ENCODE data around the gene CCNB3. TPM values are rescaled to one million over a fixed set of nuclear protein-coding genes. Genes with fewer than 3 reads are reported as not detected.

The CCNB3 gene
- total RNA-seq, 1 donor from 2014 or later, result 0.66 TPM

DNA sequence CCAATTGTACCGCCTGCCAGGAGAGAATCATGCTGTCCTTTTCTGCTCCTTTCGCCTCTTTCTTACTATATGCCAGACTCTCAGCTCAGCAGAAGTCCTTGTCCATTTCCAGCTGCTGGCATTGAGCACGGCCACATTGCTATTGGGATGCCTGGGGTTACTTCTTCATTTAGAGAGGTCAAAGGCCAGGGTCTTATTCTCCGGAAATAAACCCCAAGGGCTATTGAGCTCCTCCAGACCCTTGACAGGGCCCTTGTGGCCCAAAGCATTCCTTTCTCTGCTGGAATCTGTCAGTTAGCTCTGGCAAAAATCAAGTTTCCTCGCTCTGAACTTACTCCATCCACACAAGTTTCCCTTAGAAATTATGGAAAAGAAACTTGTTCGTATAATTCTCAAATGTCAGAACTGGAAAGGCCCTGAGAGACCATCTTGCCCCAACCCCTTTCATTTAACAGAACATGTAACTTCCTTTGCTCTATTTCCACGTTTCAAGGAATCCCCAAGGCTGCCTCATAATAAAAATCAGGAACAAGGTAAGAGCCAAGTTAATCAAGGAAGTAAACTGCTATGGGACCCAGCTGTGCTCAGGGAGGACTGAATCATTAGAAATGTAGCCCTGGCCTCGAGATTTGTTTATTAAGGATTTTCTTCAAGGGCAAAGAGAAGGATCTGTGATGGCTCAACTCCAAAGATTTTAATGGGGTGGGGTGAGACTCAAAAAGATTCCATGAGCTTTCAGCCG lies 15.5 kb upstream of the CCNB3 start:
- Mint-ChIP-seq H3K9me3 (ENCODE audit: unreplicated experiment) (no peaks in the 10 kb centered on the region), H3K4me3 (ENCODE audit: unreplicated experiment) (no peak overlapping the region), H3K4me1 (ENCODE audit: low read depth, unreplicated experiment) (no peaks in the 10 kb centered on the region), H3K27ac (ENCODE audit: unreplicated experiment) (no peak overlapping the region), H3K27me3 (ENCODE audit: unreplicated experiment) (no peaks in the 10 kb centered on the region), H3K36me3 (ENCODE audit: unreplicated experiment) (no peaks in the 10 kb centered on the region)
- TF ChIP-seq, protein P1, sequence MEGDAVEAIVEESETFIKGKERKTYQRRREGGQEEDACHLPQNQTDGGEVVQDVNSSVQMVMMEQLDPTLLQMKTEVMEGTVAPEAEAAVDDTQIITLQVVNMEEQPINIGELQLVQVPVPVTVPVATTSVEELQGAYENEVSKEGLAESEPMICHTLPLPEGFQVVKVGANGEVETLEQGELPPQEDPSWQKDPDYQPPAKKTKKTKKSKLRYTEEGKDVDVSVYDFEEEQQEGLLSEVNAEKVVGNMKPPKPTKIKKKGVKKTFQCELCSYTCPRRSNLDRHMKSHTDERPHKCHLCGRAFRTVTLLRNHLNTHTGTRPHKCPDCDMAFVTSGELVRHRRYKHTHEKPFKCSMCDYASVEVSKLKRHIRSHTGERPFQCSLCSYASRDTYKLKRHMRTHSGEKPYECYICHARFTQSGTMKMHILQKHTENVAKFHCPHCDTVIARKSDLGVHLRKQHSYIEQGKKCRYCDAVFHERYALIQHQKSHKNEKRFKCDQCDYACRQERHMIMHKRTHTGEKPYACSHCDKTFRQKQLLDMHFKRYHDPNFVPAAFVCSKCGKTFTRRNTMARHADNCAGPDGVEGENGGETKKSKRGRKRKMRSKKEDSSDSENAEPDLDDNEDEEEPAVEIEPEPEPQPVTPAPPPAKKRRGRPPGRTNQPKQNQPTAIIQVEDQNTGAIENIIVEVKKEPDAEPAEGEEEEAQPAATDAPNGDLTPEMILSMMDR (IDR thresholded peaks at IDR 0.05; ENCODE audit: partially characterized antibody, unreplicated experiment), result no peak
- no peak for DNase-seq

DNA sequence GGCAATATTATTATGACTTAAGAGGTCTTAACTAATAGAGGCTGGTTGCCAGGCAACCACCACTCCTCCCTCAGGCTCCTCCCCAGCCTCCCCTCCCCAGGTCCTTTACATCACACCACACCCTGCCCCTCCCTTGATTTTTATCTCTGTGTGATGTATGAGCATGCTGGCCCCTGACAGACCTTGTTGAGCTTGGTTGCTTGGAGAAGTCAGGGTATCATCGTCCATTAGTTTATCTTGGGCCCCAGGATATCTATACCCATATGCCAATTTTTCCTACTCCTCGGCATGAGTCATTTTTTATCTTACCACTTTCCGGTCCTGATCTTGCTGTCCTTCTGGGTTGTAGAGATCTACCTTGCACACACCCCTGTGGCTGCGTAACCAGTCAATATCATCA lies 6.2 kb upstream of the CCNB3 start:
- DNase-seq, result no peak
- Mint-ChIP-seq H3K9me3 (ENCODE audit: unreplicated experiment) (no peaks in the 10 kb centered on the region), H3K27me3 (ENCODE audit: unreplicated experiment) (no peaks in the 10 kb centered on the region), H3K4me3 (ENCODE audit: unreplicated experiment) (no peak overlapping the region), H3K27ac (ENCODE audit: unreplicated experiment) (no peak overlapping the region), H3K4me1 (ENCODE audit: low read depth, unreplicated experiment) (no peaks in the 10 kb centered on the region), H3K36me3 (ENCODE audit: unreplicated experiment) (no peaks in the 10 kb centered on the region)
- TF ChIP-seq, protein P1 (IDR thresholded peaks at IDR 0.05; ENCODE audit: partially characterized antibody, unreplicated experiment), result no peak

DNA sequence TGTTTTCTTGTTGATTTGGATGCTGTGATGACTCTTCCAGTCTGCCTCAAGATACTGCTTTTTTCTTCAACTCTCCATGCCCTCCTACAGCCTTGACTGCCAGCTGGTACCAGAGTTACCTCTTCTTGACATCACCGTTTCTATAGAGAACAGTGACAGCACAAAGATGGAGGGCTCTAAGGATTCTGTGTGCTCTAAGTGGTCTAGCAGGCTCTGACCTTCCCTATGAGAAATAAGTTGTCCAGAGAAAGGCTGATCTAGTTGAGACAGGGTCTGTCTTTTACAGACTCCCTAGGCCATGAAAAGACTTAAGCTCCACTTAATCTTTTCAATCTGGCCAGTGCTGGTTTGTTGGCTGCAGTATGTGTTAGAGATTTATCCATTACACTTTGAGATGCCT lies 3.7 kb upstream of the CCNB3 start, which contains the start of gene AKAP4:
Gene AKAP4, minus strand, starts transcription at position 101 of the 400 bp plus-strand sequence. CDS start 118 bp downstream, outside the sequence.
- Mint-ChIP-seq H3K36me3 (ENCODE audit: unreplicated experiment) (no peaks in the 10 kb centered on the region), H3K27me3 (ENCODE audit: unreplicated experiment) (no peaks in the 10 kb centered on the region), H3K9me3 (ENCODE audit: unreplicated experiment) (peaks cover 3% of the 10 kb centered on the region), H3K4me3 (ENCODE audit: unreplicated experiment) (no peak within 1 kb of the TSS), H3K27ac (ENCODE audit: unreplicated experiment) (no peak within 1 kb of the TSS), H3K4me1 (ENCODE audit: low read depth, unreplicated experiment) (peaks cover 4% of the 10 kb centered on the region)
- DNase-seq, result no peak
- TF ChIP-seq, protein P1 (IDR thresholded peaks at IDR 0.05; ENCODE audit: partially characterized antibody, unreplicated experiment), result no peak

DNA sequence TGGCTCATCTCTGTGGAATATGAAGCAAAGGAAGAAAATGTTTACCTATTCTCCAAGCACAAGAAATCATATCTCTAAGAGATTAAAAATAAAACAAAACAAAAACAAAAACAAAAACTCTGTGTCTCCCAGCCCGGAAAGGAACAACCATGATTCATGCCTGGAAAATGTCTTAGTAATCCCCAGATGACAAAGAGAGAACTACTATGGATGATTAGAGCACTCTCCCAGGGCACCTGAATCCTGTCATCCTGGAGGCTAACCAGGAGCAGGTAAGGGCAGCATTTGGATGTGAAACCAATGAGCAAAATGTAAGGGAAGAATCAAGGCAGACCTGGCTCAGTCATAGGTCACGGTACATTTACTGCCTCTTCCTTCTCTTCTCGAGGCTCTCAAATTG lies 2.0 kb upstream of the CCNB3 start:
- Mint-ChIP-seq H3K9me3 (ENCODE audit: unreplicated experiment) (peaks cover 3% of the 10 kb centered on the region), H3K27me3 (ENCODE audit: unreplicated experiment) (no peaks in the 10 kb centered on the region), H3K4me1 (ENCODE audit: low read depth, unreplicated experiment) (peaks cover 4% of the 10 kb centered on the region), H3K4me3 (ENCODE audit: unreplicated experiment) (no peak overlapping the region), H3K36me3 (ENCODE audit: unreplicated experiment) (no peaks in the 10 kb centered on the region), H3K27ac (ENCODE audit: unreplicated experiment) (no peak overlapping the region)
- no peak for DNase-seq
- TF ChIP-seq, protein P1 (IDR thresholded peaks at IDR 0.05; ENCODE audit: partially characterized antibody, unreplicated experiment), result no peak

DNA sequence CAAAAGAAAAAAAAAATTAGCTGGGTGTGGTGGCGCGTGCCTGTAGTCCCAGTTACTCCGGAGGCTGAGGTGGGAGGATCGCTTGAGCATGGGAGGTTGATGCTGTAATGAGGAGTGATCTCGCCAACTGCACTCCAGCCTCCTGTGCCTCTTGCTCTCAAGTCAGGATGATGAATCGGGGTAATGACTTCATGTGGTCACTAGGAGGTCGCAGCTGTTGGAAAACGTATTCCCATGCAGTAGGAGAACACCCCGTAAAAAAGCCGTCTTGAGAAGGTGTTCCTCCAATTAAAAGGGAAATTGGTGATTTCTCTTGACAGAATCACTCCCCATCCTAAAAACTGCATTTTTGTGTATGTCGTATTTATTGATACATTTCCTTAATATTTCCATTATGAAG lies 2.2 kb downstream of the CCNB3 start:
- TF ChIP-seq, protein P1 (IDR thresholded peaks at IDR 0.05; ENCODE audit: partially characterized antibody, unreplicated experiment), result no peak
- Mint-ChIP-seq H3K27ac (ENCODE audit: unreplicated experiment) (no peak overlapping the region), H3K4me1 (ENCODE audit: low read depth, unreplicated experiment) (peaks cover 4% of the 10 kb centered on the region), H3K27me3 (ENCODE audit: unreplicated experiment) (peaks cover 2% of the 10 kb centered on the region), H3K4me3 (ENCODE audit: unreplicated experiment) (no peak overlapping the region), H3K9me3 (ENCODE audit: unreplicated experiment) (peaks cover 3% of the 10 kb centered on the region), H3K36me3 (ENCODE audit: unreplicated experiment) (no peaks in the 10 kb centered on the region)
- DNase-seq, result no peak
